ENCODE results near the gene NUDT16L1.
A peak's percentile ranks its signal among the peaks of the same experiment; 100 is the strongest.

NUDT16L1 gene

GRCh38 chr16:4676831-4677230, 16.5 kb upstream of the NUDT16L1 start:
- H3K4me3 ChIP-seq (ENCODE audit: low read depth, low read length): peak overlapping the region; percentile 40
- no peak for TF ChIP-seq CTCF (IDR thresholded peaks at IDR 0.05; ENCODE audit: low read depth, low read length)
- no peak for TF ChIP-seq MAX (IDR thresholded peaks at IDR 0.05; ENCODE audit: low read depth, low read length)
- no peak for TF ChIP-seq MYC (IDR thresholded peaks at IDR 0.05; ENCODE audit: low read depth, low read length)
- TF ChIP-seq POLR2A (IDR thresholded peaks at IDR 0.05; ENCODE audit: extremely low read depth, insufficient read length): no peak
- DNase-seq (ENCODE audit: low read depth): no peak

- DNase-seq (ENCODE audit: low read depth): no peak
- H3K4me3 ChIP-seq (ENCODE audit: low read depth, low read length): no peak overlapping the region
- TF ChIP-seq POLR2A (IDR thresholded peaks at IDR 0.05; ENCODE audit: extremely low read depth, insufficient read length) (no peak), MAX (IDR thresholded peaks at IDR 0.05; ENCODE audit: low read depth, low read length) (no peak)
Observed at GRCh38 chr16:4677390-4677789, 16.0 kb upstream of the NUDT16L1 start.

- no peak for TF ChIP-seq POLR2A (IDR thresholded peaks at IDR 0.05; ENCODE audit: extremely low read depth, insufficient read length)
- no peak for TF ChIP-seq MYC (IDR thresholded peaks at IDR 0.05; ENCODE audit: low read depth, low read length)
- no peak for TF ChIP-seq CTCF (IDR thresholded peaks at IDR 0.05; ENCODE audit: low read depth, low read length)
- no peak for TF ChIP-seq MAX (IDR thresholded peaks at IDR 0.05; ENCODE audit: low read depth, low read length)
- no peak for DNase-seq (ENCODE audit: low read depth)
- H3K4me3 ChIP-seq (ENCODE audit: low read depth, low read length): no peak overlapping the region
Observed at GRCh38 chr16:4677994-4678393, 15.4 kb upstream of the NUDT16L1 start.

GRCh38 chr16:4678596-4678995, 14.8 kb upstream of the NUDT16L1 start:
- H3K4me3 ChIP-seq (ENCODE audit: low read depth, low read length): no peak overlapping the region
- no peak for TF ChIP-seq POLR2A (IDR thresholded peaks at IDR 0.05; ENCODE audit: extremely low read depth, insufficient read length)
- TF ChIP-seq MAX (IDR thresholded peaks at IDR 0.05; ENCODE audit: low read depth, low read length): no peak
- TF ChIP-seq CTCF (IDR thresholded peaks at IDR 0.05; ENCODE audit: low read depth, low read length): no peak
- no peak for TF ChIP-seq MYC (IDR thresholded peaks at IDR 0.05; ENCODE audit: low read depth, low read length)
- DNase-seq (ENCODE audit: low read depth): no peak

GRCh38 chr16:4679156-4679849, 14.1 kb upstream of the NUDT16L1 start:
- no peak for DNase-seq (ENCODE audit: low read depth)
- H3K4me3 ChIP-seq (ENCODE audit: low read depth, low read length): peak overlapping the region; percentile 60
- TF ChIP-seq CTCF (IDR thresholded peaks at IDR 0.05; ENCODE audit: low read depth, low read length): no peak
- no peak for TF ChIP-seq POLR2A (IDR thresholded peaks at IDR 0.05; ENCODE audit: extremely low read depth, insufficient read length)
- no peak for TF ChIP-seq MAX (IDR thresholded peaks at IDR 0.05; ENCODE audit: low read depth, low read length)
- TF ChIP-seq MYC (IDR thresholded peaks at IDR 0.05; ENCODE audit: low read depth, low read length): no peak

GRCh38 chr16:4679850-4680636, 13.3 kb upstream of the NUDT16L1 start:
- TF ChIP-seq POLR2A (IDR thresholded peaks at IDR 0.05; ENCODE audit: extremely low read depth, insufficient read length) (peak; percentile 44), CTCF (IDR thresholded peaks at IDR 0.05; ENCODE audit: low read depth, low read length) (no peak), MYC (IDR thresholded peaks at IDR 0.05; ENCODE audit: low read depth, low read length) (peak; percentile 87), MAX (IDR thresholded peaks at IDR 0.05; ENCODE audit: low read depth, low read length) (peak; percentile 82)
- H3K4me3 ChIP-seq (ENCODE audit: low read depth, low read length): peak overlapping the region; percentile 73
- DNase-seq (ENCODE audit: low read depth): peak; percentile 95
